K562 (cell line): Measurements from ENCODE around the gene PTPN11. TPM values are rescaled to one million over a fixed set of nuclear protein-coding genes. Genes with fewer than 3 reads are reported as not detected.

Experiments
- CHAMP1 ChIP-seq: fragments of 450-650 bp; IDR thresholded peaks from 2 replicates; pipeline ENCODE4 v1.6.1; 2016; ENCODE audit warnings: mild to moderate bottlenecking
- CHD7 ChIP-seq: fragments of 200-600 bp; sonication (generic); IDR thresholded peaks from one replicate; pipeline ENCODE4 v1.6.1; 2012; ENCODE audit warnings: mild to moderate bottlenecking, low read depth, low read length, inconsistent platforms
- GTF2F1 ChIP-seq: IDR thresholded peaks from 2 replicates; pipeline ENCODE4 v1.6.1; 2011; ENCODE audit warnings: low read depth, low read length, improper control_type of control experiment
- HEY1 ChIP-seq: fragments of 250-450 bp; sonication (Bioruptor Pico); IDR thresholded peaks from 2 replicates; pipeline ENCODE4 v1.5.0; 2020; ENCODE audit warnings: mild to moderate bottlenecking, moderate library complexity, borderline replicate concordance
- MBD2 ChIP-seq: sonication (generic); IDR thresholded peaks from 2 replicates; pipeline ENCODE4 v1.6.1; 2016; ENCODE audit warnings: low read depth, borderline replicate concordance
- NFE2 ChIP-seq: IDR thresholded peaks from 2 replicates; pipeline ENCODE4 v1.6.1; 2014; ENCODE audit warnings: antibody characterized with exemption, low read depth
- NR0B1 ChIP-seq: fragments of 450-650 bp; IDR thresholded peaks from one replicate; pipeline ENCODE4 v1.6.1; 2018; ENCODE audit warnings: mild to moderate bottlenecking, moderate library complexity; ENCODE audit not compliant: partially characterized antibody
- ZBTB8A ChIP-seq: fragments of 450-650 bp; IDR thresholded peaks from 2 replicates; pipeline ENCODE4 v1.6.1; 2018; ENCODE audit warnings: mild to moderate bottlenecking, moderate library complexity; ENCODE audit not compliant: partially characterized antibody
- ZNF639 ChIP-seq, 2 experiments: fragments of 200-800 bp in 1 of 2; sonication (Bioruptor generic) in 1 of 2; sonication (generic) in 1 of 2; formaldehyde crosslinking in 1 of 2; IDR thresholded peaks in 1 of 2; conservative IDR thresholded peaks in 1 of 2; 2 replicates each; pipeline versions ENCODE4 v1.5.0 to v1.6.1; 2016 to 2020; ENCODE audit warnings: missing compliant biosample characterization in 1 of 2, missing genetic modification characterization in 1 of 2, missing genetic modification reagents in 1 of 2
- polyA plus RNA-seq, 8 experiments: library from polyadenylated mRNA; depleted of rRNA in 4 of 8; stranded (reverse) in 5 of 8; unstranded in 3 of 8; fragments of >200 nt; fragmentation: Nextera tagmentation in 2 of 8; fragmentation: Illumina TruSeq in 1 of 8; extraction: Ambion mirVana in 2 of 8; extraction: Trizol in 1 of 8; gene quantifications; 2 replicates each; pipeline versions ENCODE4 v1.2.1 to v1.2.3, GENCODE V29; 2011 to 2014; ENCODE audit warnings: inconsistent platforms in 1 of 8, missing spikeins in 1 of 8
- total RNA-seq, 7 experiments: library from RNA; depleted of rRNA in 6 of 7; stranded (reverse); fragments of >200 nt in 6 of 7; fragmentation: Illumina TruSeq in 2 of 7; extraction: Trizol in 2 of 7; gene quantifications; 2 replicates each; pipeline versions ENCODE4 v1.2.1 to v1.2.3, GENCODE V29; 2011 to 2021; ENCODE audit warnings: low replicate concordance in 1 of 7

PTPN11 gene
- total and polyA plus RNA-seq, 9 of the 15 experiments (the other 6 are each of a cell fraction or from before 2014, with no cell fraction given), result 22.5 to 126 (median 79.7) TPM

- TF ChIP-seq ZBTB8A (no peak), GTF2F1 (no peak), NR0B1 (no peak), ZNF639 (CRISPR knock-in tag; conservative IDR thresholded peaks at IDR 0.05 in 1 of 2, IDR thresholded peaks at IDR 0.05 in 1 of 2) (peak in 1 of 2 experiments; percentile 49; a peak in 2 of 4 replicates), CHAMP1 (no peak), MBD2 (no peak), NFE2 (0 out of 2 replicates have a peak, but pooled peaks have one; percentile 47), CHD7 (no peak), HEY1 (no peak)
Measured at GRCh38 chr12:112555621-112556233, 137.0 kb downstream of the PTPN11 start (continued).
